RPMI7951 (cell line): ENCODE measurements around the gene KRCC1. TPM values are rescaled to one million over a fixed set of nuclear protein-coding genes. Genes with fewer than 3 reads are reported as not detected.

Experiments
- DNase-seq: peaks from one replicate; pipeline ENCODE4 v3.0.0-alpha.2; 2012; ENCODE audit warnings: low read depth
- total RNA-seq: library from RNA; depleted of rRNA; stranded (reverse); fragments of >200 nt; shearing (Covaris generic); gene quantifications from 2 replicates; pipeline ENCODE4 v1.2.3, GENCODE V29; 2014; rRNA removed

The KRCC1 gene
- total RNA-seq: 35.0 and 36.2 TPM in 2 replicates

GRCh38 chr2:88055371-88056128 is at the start of gene KRCC1:
Gene KRCC1 (minus strand): TSS chr2:88055783. CDS start chr2:88028563, 27,220 bp downstream.
- peak; percentile 95 for DNase-seq

GRCh38 chr2:88100489-88100858 is 44.9 kb upstream of the KRCC1 start:
- no peak for DNase-seq

- DNase-seq: no peak
Measured at GRCh38 chr2:88099798-88100488, 44.4 kb upstream of the KRCC1 start.

DNA sequence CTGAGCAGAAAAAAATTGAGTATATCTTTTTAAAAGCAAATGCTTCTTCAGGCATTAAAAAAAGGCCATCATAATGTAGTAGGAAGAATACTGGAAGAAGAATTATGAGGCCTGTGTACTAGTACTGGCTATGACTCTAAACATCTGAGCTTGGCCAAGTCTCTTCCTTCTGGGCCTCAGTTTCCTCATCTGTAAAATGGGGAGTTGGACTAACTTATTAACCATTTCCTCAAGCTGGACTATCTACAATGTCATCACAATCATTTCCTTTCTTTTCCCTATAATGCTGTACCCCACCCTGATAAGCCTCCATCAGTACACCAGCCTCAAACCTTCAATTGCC is 42.9 kb upstream of the KRCC1 start:
- no peak for DNase-seq

DNA sequence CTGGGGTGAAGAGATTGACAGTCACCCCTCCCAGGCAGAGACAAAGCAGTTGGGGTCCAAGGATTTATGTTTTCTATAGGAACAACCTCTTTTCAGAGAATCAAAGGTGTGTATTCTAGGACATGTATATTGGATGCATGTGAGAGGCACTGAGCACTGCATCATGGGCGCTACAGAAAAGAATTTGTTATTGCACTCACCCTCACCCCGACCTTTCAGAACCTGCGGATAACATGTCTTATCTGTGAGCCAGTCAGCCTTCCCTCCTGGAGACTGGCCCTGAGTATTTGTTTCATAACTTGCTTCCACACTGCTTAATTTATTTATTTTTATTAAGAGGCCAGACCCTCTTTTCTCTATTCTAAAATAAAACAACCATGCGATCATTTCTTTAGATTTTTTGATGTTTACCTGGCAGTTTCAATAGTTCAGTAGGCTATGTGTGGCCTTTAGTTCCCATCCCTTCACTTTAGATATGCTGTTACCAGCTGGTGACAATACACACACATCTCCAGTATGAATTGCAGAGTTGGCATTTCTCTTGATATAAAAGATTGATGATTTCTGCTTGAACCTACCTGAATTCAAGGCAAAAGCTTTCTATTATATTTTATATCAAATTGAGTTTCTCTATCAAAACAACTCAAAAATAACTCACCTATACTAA is 42.4 kb upstream of the KRCC1 start:
- no peak for DNase-seq

DNA sequence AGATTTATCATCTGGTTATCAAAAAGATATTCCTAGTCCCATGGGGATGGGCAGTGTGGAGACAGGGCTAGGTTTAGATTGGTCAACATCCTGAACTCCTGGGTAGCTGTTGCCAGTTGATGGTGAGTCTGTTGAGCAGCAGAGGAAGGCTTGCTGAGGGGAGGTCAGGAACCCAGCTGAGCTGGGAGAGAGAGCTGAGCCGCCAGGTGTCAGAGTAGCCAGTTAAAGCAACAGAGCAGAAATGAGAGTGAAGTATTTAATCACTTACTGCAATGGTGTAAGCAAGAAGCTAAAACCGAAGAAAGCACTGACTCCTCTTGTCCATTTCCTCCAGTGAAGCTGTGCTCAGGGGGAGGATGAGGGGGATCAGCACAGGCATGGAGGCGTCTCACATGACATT is 41.6 kb upstream of the KRCC1 start:
- DNase-seq: no peak

- DNase-seq: no peak
Measured at GRCh38 chr2:88096708-88097107, 41.1 kb upstream of the KRCC1 start.

GRCh38 chr2:88095022-88095421 is 39.4 kb upstream of the KRCC1 start:
- DNase-seq: no peak

DNA sequence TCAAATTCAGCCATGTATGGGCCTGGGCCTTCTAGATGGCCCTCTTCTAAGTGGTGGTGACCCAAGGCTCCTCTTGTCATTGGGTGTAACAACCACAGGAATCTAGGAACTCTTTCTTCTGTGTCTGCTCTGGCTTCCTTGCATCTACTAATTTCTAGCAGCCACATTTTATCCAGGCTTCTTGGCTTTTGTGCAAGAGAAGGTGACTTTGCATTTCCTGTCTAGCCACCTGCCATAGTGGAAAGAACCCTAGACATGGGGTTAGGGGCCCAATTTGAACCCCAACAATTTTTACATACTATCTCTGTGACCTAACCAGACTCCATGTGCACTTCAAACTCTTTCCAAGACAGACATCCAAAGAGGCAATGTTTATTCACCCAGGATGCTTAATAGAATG is 37.2 kb upstream of the KRCC1 start:
- no peak for DNase-seq

DNA sequence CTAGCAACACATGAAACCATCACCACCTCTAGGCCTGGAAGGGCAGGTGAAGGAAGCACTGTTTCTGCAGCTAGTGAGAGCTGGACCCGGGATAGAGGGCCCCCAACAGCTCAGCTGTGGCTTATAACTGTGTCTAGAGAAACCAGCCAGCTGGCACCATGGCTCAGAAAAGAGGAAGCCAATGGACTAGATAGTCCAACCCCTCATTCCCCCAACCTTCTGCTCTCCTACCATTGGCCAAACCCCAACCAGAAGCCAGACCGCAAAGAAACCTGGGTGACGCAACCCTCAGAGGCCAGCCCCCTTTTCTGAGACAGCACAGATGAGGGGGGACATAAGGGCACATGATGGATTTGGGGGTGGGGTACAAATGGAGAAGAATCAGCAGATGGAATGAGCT is 36.4 kb upstream of the KRCC1 start:
- no peak for DNase-seq

- DNase-seq: no peak
Measured at GRCh38 chr2:88090446-88091283, 35.1 kb upstream of the KRCC1 start.

DNA sequence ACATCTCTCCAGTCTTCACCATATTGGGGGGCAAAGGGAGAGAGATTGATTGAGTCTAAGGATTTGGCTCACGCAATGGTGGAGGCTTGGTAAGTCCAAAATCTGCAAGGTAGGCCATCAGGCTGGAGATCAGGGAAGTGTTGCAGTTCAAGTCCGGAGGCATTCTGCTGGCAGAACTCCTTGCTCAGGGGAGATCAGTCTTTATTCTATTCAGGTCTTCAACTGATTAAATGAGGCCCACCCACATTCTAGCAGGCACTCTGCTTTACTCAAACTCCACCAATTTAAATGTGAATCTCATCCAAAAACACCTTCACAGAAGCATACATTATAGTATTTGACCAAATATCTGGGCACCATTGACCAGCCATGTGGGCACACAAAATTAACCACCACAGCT is 33.4 kb upstream of the KRCC1 start:
- no peak for DNase-seq

DNA sequence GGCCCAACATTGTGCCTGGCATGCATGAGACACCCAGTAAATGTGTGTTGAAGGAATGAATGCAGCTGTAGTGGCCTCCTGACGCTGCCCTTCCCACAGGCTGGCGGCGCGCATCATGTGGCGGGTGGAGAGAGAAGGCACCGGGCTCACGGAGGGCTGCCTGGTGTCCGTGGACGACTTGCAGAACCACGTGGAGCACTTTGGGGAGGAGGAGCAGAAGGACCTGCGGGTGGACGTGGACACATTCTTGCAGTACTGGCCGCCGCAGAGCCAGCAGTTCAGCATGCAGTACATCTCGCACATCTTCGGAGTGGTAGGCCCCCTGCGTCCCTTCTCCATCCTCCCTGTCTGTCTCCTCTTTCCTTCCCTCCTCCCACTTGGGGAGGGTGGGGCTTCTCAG is 32.2 kb upstream of the KRCC1 start:
- DNase-seq: no peak

DNA sequence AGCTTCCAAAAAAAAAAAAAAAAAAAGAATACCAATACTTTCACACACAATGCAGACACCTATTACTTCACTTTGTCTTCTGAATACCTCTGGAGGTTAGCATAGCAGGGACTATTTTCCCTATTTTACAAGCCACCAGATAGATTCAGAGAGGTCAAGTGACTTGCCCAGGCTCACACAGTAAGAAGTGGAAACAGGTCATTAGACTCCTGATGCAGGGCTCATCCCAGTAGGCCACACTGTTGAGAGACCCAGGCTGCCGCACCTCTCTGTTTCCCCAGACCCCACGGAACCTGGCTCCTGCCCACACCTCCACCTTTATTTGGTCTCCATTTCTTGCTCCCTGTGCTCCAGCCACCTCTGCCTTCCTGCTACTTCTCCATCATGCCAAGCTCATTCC is 31.5 kb upstream of the KRCC1 start:
- no peak for DNase-seq

DNA sequence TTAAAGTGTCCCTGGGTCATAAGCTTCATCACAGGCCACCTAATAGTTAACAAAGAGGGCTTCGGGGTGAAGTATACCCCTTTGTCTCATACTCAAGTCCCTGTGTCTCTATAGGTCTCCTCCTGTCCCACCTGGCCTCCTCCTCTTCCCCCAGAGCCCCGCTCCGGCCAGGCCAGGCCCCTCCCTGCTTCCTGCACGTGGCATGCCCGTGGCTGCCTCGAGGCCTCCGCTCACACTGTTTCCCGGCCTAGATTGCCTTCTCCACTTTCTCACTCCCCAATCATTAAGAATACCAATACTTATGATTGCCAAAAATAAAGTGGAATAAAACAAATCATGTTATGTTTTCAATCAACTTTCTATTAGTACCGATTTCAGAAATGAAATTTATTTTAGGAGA is 30.8 kb upstream of the KRCC1 start:
- DNase-seq: no peak

GRCh38 chr2:88085602-88086001 is 30.0 kb upstream of the KRCC1 start:
- no peak for DNase-seq

DNA sequence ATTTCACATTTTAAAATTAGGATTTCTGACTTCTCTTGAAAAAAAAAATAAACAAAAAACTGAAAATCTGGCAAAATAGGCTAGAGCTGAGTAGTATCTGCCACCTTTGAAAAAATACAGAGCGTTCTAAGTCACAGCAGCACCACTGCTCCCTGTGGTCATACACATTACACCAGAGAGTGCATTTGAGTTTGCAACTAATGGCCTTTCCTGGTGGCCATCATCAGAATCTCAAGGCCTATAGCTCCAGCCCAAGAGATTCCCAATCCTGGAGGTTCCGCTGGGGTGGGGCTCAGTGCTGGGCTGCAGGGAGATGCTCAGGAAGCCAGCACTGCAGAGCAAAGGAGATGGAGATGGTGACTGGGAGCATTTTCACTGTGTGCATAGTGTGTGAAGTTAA is 29.5 kb upstream of the KRCC1 start:
- no peak for DNase-seq

GRCh38 chr2:88082781-88083180 is 27.2 kb upstream of the KRCC1 start:
- DNase-seq: peak; percentile 54

DNA sequence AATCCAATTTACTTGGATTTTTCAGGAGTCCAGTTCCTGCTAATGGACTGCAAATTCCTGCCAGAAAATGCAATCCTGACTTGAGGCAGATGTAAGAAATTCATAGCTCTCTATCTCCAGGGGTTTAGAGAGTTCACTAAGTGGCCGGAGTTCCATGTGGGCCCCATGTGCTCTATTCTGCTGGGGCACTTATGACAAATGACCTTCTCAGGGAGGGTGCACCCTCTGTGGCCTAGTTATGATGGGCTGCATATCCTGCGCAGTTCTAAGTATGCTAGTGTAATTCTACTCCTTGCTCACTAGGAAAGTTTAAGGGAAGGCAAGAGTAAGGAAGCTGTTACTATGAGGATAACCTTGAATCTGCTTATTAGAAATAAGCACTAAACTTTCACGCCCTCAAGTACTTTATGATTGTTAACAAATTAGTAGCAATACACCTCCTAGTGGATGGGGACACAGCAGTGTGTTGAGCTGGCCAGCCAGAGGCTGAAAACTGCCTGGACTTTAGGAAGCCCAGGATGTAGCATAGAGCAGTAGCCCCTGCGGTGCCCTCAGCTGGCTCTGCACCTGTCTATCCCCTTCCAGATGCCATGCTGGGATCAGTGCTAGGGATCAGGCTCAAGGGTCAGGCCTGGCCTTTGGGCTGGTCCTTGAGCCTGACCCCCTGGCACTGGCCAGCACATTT is 26.5 kb upstream of the KRCC1 start:
- no peak for DNase-seq

DNA sequence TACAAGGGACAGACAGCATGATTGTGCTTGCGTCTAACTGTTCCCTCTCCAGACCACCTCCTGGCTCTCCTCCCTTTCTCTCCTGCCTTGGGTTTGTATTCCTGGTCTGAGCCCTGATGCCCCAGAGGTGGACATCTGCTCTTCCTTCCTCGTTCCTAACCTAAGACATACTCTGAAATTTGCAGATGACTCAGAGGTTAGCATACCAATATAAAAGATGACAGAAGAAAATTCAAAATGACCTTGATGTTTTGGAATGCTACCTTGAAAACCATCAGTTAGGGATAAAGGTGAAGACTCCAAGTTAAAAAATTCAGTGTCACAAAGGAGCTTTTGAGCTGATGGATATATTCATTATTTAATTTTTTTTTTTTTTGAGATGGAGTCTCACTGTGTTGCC is 25.0 kb upstream of the KRCC1 start:
- DNase-seq: no peak

DNA sequence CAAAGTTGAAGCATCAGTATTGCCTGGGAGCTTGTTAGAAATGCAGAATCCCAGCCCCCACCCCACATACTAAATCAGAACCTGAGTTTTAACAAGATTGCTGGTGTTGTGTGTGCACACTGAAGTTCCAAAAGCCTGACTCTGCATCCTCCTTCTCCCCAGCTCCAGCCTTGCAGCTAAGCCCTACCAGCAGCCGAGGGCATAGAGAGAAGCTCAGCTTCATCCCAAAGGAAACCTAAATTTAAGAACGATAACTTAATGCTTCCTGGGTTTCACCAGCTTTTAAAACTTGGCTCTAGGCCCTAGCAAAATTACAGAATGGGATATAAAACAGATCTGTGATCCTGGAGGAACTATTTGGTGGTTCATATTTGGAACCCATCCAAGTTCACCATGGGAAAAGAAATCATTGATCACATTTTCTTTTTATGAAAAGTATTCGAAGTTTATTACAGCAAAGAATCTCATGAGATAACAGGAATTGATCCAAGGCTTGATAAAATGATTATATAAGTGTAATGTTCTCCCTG is 23.1 kb upstream of the KRCC1 start:
- no peak for DNase-seq
